ENCODE data around the gene ACVR1C.

ACVR1C gene

DNA sequence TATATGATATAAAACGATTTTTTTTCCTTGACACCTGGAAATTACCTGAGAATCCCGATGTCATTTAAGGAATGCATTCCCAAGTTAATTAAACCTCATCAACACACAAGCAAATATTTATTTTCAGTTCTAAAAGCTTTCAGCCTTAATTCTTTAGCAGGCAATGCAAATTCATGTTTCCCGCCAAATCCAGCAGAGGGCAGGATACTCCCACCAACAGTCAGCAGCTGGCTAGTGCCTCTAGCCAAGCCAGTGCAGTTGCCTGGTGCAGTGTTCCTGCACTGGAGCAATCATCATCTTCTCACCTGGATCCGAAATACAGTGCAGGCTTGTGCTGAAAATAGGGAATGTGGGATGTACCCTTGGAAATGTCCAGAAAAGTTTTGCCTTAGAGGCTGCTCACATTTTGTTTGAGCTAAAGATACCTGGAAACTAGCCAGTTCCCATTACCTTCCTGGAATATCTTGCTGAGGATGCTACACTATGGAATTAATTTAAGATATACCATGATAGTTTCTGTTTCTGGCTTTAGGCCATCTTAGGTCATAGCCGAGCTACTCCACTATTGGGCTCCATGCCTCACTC is 136.4 kb downstream of the ACVR1C start:
- peak; percentile 66 for DNase-seq

DNA sequence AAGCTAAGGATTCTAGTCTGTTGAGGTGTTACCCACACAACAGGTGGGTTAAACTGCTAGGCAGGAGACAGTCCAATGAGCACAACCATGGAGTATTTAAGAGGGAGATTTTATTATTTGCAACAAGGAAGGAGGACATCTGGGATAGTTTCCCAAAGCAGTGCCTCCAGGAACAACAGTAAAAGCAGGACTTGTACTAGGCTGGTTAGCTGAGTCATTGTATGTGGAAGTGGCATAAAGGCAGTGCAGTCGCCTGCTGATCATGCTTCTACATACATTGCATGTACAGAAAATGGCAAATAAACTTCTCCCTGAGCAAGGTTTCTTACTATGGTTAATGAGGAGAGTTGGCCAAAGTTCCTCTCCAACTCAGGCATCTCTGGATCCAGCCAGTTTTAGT is 138.7 kb downstream of the ACVR1C start:
- DNase-seq = no peak

DNA sequence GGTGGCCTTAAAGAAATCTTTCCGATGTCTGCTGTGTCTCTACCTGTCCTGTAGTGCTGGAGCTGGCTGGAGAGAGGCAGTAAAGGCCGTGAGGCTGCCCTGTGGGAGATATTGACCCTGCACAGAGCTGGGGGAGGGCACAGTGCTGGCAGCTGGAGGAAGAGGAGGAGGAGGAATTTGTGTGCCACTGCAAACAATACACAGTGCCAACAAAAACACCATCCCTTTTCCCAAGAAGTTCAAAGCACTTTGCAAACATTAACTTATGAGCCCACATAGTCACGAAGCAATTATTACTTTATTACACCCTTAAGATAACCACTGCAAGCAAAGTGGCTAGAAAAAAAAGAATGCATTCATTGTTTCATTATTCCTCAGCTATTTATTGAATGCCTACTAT is 139.8 kb downstream of the ACVR1C start:
- DNase-seq = no peak

DNA sequence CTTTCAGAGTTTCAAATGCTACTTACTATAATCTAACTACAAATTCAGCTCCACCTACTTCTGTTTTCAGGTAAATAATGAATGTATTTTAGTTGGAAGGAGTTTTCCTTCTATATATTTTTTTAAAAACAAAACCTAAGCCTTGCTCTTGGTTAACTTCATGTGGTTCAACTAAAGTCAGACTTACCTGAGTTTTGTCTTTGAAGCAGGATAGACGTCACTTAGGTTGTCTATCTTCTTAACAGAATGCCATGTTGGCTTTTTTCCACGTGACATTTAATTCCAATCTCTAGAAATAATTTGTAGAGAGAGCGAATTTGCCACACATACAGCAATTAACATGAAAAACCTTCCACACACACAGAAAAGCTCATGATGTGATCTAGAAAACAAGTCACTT is 140.9 kb downstream of the ACVR1C start:
- DNase-seq = no peak

DNA sequence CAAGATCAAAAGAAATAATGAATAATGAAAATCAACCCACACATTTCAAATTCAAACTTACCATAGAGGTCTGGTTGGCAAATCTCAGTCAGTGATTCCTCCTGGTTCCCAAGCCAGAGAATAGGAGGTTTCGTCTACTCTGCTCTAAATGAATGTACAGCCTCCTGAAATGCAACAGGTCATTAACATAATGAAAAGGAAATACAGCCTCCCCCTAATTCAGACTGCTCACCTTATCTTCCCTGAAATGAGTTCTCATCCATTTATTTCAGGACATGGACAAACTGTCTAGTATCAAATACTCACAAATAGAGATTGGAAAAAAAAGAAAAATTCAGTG is 141.4 kb downstream of the ACVR1C start:
- DNase-seq = no peak

DNA sequence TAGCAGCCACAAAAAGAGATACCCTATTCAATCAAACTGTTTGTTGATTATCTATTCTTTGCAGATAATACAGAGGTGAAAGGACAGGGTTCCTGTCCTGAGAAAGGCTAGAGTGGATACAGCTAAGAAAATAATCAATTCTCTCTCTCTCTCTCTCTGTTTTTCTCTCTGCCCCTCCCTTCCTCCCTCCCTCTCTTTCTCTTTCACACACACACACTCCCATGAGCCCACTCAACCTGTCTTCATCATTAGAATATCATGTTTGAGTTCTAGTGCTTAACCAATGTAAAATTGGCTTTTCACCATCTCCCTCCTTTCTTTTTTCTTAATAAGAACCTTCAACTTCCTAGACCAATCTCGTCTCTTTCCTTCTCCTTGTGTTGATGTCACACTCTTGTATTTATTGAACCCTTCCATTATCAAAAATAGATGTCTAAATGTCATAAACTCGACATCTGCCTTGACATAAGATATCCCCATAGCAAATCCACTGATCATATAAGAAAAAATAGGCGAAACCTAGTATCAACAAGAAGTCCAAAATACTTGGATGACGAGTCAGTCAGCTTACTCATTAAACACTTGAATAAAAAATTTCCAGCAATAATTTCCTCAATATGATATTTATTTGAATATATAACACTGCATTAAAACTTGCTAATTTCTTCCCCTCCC is 141.9 kb downstream of the ACVR1C start:
- DNase-seq = peak; percentile 69

DNA sequence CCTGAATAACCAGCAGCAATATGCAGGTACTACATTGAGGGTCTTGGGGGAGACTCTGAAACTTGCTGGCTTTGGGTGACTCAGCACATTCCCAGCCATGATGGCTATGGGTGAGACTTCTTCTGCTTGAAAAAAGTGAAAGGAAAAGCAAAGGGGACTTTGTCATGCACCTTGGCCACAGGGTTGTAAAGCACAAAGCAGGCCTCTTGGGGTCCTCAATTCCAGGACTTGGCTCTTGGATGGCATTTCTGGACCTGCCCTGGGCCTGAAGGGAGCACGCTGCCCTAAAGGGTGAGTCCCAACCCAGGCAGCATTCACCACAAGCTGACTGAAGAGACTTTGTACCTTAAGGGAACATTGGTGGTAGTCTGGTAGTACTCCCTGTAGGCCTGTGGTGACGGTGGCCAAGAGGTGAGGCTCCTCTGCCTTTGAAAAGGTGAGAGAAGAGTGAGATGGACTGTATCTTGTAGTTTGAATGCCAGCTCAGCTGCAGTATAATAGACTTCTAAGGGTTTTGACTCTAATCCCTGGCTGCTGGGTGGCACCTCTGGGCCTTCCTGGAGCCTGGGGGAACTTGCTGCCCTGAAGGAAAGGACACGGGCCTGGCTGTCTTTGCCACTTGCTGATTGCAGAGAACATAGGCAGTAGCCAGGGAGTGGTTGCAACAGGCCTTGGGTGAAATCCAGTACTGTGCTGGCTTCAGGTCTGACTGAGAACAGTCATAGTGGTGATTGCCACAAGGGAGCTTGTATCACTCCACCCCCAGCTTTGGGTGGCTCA is 148.3 kb downstream of the ACVR1C start:
- DNase-seq = peak; percentile 20

DNA sequence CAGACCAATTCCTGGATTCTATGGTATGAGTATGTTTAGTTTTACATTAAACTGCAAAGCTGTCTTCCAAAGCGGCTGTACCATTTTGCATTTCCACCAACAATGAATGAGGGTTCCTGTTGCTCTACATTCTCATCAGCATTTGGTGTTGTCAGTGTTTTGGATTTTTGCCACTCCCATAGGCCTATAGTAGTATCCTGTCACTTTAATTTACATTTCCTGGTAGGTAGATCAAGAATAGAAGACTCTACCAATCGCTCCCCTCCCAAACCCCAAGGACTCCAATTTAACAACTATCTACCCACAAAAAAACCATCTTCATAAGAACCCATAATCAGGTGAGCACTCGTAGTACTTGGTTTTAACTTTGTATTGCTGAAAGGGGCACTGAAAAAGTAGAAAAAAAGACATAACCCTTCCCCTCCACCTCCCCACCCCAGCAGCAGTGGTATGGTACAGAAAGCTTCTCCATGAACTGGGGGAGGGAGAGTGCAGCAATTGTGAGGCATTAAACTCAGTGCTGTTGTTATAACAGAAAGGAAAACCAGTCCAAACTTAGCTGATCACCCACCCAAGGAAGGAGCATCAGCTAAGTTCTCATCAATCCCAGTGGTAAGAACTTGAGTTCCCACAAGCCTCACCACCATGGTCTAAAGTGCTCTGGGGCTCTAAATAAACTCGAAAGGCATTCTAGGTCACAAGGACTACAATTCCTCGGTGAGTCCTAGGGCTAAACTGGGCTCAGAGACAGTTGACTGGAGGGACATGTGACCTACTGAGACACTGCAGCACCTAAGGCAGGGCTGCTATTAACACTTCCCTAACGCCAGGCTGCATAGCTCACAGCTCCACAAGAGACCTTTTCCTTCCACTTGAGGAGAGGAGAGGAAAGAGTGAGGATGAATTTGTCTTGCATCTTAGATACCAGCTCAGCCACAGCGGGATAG is 149.3 kb downstream of the ACVR1C start:
- DNase-seq = no peak

DNA sequence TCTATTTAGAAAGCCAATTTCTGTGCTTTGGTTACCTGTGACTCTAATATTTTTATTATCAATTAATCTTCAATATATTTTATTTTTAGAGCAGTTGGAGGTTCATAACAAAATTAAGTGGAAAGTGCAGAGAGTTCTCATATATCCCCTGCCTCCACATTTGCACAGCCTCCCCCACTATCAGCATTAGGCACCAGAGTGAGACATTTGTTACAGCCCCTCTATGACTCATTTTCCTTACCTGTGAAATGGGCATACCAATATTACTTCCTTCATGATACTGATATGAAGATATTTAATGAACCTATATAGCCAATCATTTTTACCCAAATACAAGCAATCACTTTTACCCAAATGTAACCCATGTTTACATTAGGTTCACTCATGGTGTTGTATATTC is 150.7 kb downstream of the ACVR1C start:
- DNase-seq = no peak

DNA sequence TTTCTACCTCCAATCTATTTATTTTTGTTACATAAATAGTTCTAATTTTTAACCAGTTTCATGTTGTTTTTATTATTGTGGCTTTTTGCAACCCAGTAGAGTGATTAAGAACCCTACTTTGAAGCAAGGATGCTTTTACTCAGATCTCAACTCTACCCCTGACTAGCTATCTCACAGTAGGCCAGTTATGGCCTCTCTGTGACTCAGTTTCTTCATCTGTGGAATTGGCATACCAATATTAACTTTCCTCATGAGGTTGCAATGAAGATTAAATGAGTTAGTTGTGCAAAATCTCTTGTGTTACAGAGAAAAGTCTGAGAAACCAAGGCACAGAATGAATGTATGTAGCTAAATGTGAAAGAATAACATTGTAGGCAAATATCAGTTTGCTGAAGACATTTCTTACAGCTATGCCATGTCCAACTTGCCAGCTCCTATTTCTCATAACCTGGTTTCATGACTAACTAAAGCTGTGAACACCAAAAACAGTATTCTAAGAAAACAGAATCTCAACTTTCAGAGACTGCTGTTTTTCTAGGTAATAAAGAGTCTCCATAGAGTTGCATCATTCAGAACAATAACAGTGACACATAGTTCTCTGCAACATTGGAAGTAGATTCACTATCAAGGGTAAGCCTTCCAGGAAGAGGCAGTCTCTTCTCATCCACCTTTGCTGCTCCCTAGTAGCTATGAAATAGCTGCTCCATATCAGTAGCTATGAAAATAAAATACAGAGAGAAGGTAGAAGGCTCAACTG is 151.5 kb downstream of the ACVR1C start:
- DNase-seq = peak; percentile 17
